Measurements from ENCODE around the gene HMGXB3. TPM values are rescaled to one million over a fixed set of nuclear protein-coding genes. Genes with fewer than 3 reads are reported as not detected.

The HMGXB3 gene
- total and polyA plus RNA-seq, 9 donors: 14.1 to 32.1 (median 28.1) TPM

GRCh38 chr5:150014456-150014855, 13.9 kb downstream of the HMGXB3 start:
- intact Hi-C loops (cut with DNase I): no loop called here
- no peak for DNase-seq
- Histone ChIP-seq H3K4me1 (ENCODE audit: insufficient read depth) (no peaks in the 10 kb centered on the region), H3K27me3 (no peaks in the 10 kb centered on the region), H3K36me3 (no peaks in the 10 kb centered on the region), H3K4me3 (no peak overlapping the region), H3K27ac (no peak overlapping the region), H3K9me3 (peaks cover 0 to 7% of the 10 kb centered on the region in 2 donors)
- TF ChIP-seq POLR2A (IDR thresholded peaks at IDR 0.05) (no peak), CTCF (IDR thresholded peaks at IDR 0.05) (no peak), EP300 (IDR thresholded peaks at IDR 0.05) (no peak)
- WGBS, 3 donors: 94 to 98% (median 97%) methylated on average over 3 of the region's 3 CpGs

DNA sequence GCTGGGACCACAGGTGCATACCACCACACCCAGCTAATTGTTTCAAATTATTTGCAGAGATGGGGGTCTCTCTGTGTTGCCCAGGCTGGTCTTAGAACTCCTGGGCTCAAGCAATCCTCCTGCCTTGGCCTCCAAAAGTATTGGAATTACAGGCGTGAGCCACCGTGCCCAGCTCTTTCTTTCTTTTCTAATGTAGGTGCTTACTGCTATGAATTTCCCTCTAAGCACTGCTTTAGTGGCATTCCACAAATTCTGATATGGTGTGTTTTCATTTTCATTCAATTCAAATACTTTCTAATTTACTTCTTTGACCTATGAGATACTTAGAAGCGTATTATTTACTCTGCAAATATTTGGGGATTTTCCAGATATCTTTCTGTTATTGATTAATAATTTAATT, 14.9 kb downstream of the HMGXB3 start:
- Histone ChIP-seq H3K27me3 (no peaks in the 10 kb centered on the region), H3K4me1 (ENCODE audit: insufficient read depth) (no peaks in the 10 kb centered on the region), H3K36me3 (no peaks in the 10 kb centered on the region), H3K27ac (no peak overlapping the region), H3K4me3 (no peak overlapping the region), H3K9me3 (peaks cover 0 to 7% of the 10 kb centered on the region in 2 donors)
- no peak for TF ChIP-seq POLR2A (IDR thresholded peaks at IDR 0.05)
- TF ChIP-seq CTCF (IDR thresholded peaks at IDR 0.05): no peak
- TF ChIP-seq EP300 (IDR thresholded peaks at IDR 0.05): no peak
- DNase-seq: no peak
- 97 to 99% (median 98%) methylated on average over 3 of the region's 3 CpGs for WGBS, 3 donors
- intact Hi-C loops (cut with DNase I): no loop called here

DNA sequence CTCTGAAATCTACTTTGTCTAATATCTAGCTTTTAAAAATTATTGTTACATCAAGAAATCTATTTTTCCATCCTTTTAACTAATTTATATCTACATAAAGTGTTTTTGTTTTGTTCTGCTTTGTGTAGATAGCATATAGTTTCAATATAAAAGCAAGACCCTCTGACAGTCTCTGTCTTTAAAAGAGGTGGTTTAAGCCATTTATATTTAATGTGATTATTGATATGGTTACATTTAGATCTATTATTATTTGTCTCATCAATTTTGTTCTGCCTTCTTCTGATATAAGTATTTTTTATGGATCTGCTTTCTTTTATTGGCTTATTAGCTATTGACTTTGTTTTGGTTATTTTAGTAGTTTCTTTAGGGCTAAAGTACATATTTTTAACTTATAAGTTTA, 16.0 kb downstream of the HMGXB3 start:
- Histone ChIP-seq H3K36me3 (no peaks in the 10 kb centered on the region), H3K27me3 (no peaks in the 10 kb centered on the region), H3K4me1 (ENCODE audit: insufficient read depth) (no peaks in the 10 kb centered on the region), H3K4me3 (no peak overlapping the region), H3K9me3 (peaks cover 0 to 7% of the 10 kb centered on the region in 2 donors), H3K27ac (no peak overlapping the region)
- intact Hi-C loops (cut with DNase I): no loop called here
- TF ChIP-seq POLR2A (IDR thresholded peaks at IDR 0.05): no peak
- TF ChIP-seq EP300 (IDR thresholded peaks at IDR 0.05): no peak
- no peak for TF ChIP-seq CTCF (IDR thresholded peaks at IDR 0.05)
- DNase-seq: no peak

DNA sequence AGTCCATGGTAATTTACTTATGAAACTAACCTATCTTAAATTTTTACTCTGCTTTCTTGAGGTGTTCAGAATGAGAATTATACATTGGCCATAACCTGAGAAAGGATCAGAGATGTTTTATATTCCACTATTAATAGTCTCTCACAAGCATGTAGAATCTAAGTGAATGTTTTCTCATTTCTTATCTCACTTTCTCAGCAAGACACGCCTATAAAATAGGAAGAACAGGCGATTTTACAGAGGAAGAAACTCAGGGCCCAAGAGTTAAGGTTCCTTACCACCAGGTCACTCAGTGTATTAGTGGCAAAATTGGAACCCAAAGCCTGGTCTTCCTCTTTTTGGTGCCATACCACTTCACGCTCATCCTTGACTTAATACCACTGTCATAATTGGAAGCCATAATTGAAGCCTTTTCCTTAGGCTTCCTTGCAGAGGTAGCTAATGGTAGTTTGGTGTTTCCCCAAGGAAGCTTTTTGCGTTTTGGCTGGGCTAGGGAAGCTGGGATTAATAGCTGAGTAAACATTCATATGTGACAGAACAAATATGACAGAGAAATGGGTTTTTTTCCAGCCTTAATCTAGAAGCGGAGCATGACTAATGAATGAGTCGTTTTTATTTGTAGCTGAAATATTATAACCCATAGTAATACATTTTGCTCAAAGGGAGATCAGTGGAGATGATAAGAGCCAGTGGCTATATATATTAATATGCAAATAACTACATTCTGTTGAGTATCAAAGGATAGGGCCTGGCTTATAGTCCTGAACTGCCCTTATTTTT, 16.9 kb downstream of the HMGXB3 start:
- Histone ChIP-seq H3K4me1 (ENCODE audit: insufficient read depth) (no peaks in the 10 kb centered on the region), H3K27me3 (no peaks in the 10 kb centered on the region), H3K36me3 (no peaks in the 10 kb centered on the region), H3K9me3 (peaks cover 0 to 7% of the 10 kb centered on the region in 2 donors), H3K27ac (no peak overlapping the region), H3K4me3 (no peak overlapping the region)
- no peak for TF ChIP-seq POLR2A (IDR thresholded peaks at IDR 0.05)
- no peak for TF ChIP-seq CTCF (IDR thresholded peaks at IDR 0.05)
- TF ChIP-seq EP300 (IDR thresholded peaks at IDR 0.05): no peak
- 79 to 86% (median 84%) methylated on average over 6 of the region's 6 CpGs for whole genome bisulfite sequencing, 3 donors
- DNase-seq: no peak
- intact Hi-C loops (cut with DNase I): no loop called here

Data from ovary (tissue), 9 donors.